GM12872 (cell line): ENCODE measurements around the gene HMCN2.

Experiments used
- CTCF ChIP-seq: IDR thresholded peaks from 3 replicates; pipeline ENCODE4 v1.5.1; 2011; ENCODE audit warnings: low read depth, mild to moderate bottlenecking, low read length, moderate library complexity; ENCODE audit not compliant: insufficient read depth

Gene HMCN2

GRCh38 chr9:130267930-130268329, 2.4 kb downstream of the HMCN2 start:
- no peak for TF ChIP-seq CTCF

- no peak for TF ChIP-seq CTCF
Observed at GRCh38 chr9:130268521-130269211, 3.1 kb downstream of the HMCN2 start.

- TF ChIP-seq CTCF = no peak
Observed at GRCh38 chr9:130271473-130271872, 5.9 kb downstream of the HMCN2 start.

GRCh38 chr9:130275156-130275555, 9.6 kb downstream of the HMCN2 start:
- TF ChIP-seq CTCF = no peak

GRCh38 chr9:130276121-130276520, 10.6 kb downstream of the HMCN2 start:
- no peak for TF ChIP-seq CTCF

GRCh38 chr9:130276955-130277354, 11.4 kb downstream of the HMCN2 start:
- TF ChIP-seq CTCF = no peak

GRCh38 chr9:130283539-130284248, 18.1 kb downstream of the HMCN2 start:
- no peak for TF ChIP-seq CTCF
